GM23338 (cell line): ENCODE data around the gene LRP11. TPM values are rescaled to one million over a fixed set of nuclear protein-coding genes. Genes with fewer than 3 reads are reported as not detected.
A peak's percentile ranks its signal among the peaks of the same experiment; 100 is the strongest.

Source experiments
- ATAC-seq: fragments of 200-7000 bp; cut with Tn5 transposase; 3 replicates; pipeline ENCODE4 v1.9.1; 2020
- DNase-seq: peaks from one replicate; pipeline ENCODE4 v3.0.0-alpha.2; 2015; ENCODE audit warnings: low spot score
- H2AFZ ChIP-seq: fragments of 200-600 bp; sonication (generic); 2 replicates; pipeline ENCODE4 v1.8.0; 2016; ENCODE audit warnings: antibody characterized with exemption, mild to moderate bottlenecking, moderate library complexity
- H3F3A ChIP-seq: fragments of 200-600 bp; sonication (generic); replicated peaks from 2 replicates; pipeline ENCODE4 v1.8.0; 2017; ENCODE audit warnings: antibody characterized with exemption, mixed run types, low read depth
- H3K27ac ChIP-seq: fragments of 200-600 bp; sonication (generic); 2 replicates; pipeline ENCODE4 v1.6.1; 2016; ENCODE audit warnings: low read depth
- H3K27me3 ChIP-seq: fragments of 200-600 bp; sonication (generic); 2 replicates; pipeline ENCODE4 v1.8.0; 2016; ENCODE audit warnings: mild to moderate bottlenecking, mixed run types, moderate library complexity; ENCODE audit not compliant: insufficient read depth
- H3K36me3 ChIP-seq: fragments of 200-600 bp; sonication (generic); 2 replicates; pipeline ENCODE4 v1.8.0; 2016; ENCODE audit warnings: mild to moderate bottlenecking; ENCODE audit not compliant: insufficient read depth
- H3K4me1 ChIP-seq: fragments of 200-600 bp; sonication (generic); 2 replicates; pipeline ENCODE4 v1.8.0; 2016; ENCODE audit warnings: mild to moderate bottlenecking, moderate library complexity; ENCODE audit not compliant: insufficient read depth
- H3K4me2 ChIP-seq: fragments of 200-600 bp; sonication (generic); 2 replicates; pipeline ENCODE4 v1.7.1; 2017; ENCODE audit warnings: mixed run types
- H3K4me3 ChIP-seq: fragments of 200-600 bp; sonication (generic); 2 replicates; pipeline ENCODE4 v1.6.1; 2016; ENCODE audit warnings: mixed run types
- H3K79me2 ChIP-seq: fragments of 200-600 bp; sonication (generic); replicated peaks from 2 replicates; pipeline ENCODE4 v1.8.0; 2017; ENCODE audit warnings: mild to moderate bottlenecking; ENCODE audit not compliant: insufficient read depth
- H3K9me2 ChIP-seq: fragments of 200-600 bp; sonication (generic); 2 replicates; pipeline ENCODE4 v1.8.0; 2017; ENCODE audit not compliant: insufficient read depth
- H4K20me1 ChIP-seq: fragments of 200-600 bp; sonication (generic); replicated peaks from 2 replicates; pipeline ENCODE4 v1.8.0; 2017; ENCODE audit warnings: mild to moderate bottlenecking; ENCODE audit not compliant: insufficient read depth
- H3K27ac Mint-ChIP-seq: 2 replicates; pipeline ENCODE4 v1.8.0; 2020; ENCODE audit warnings: inconsistent platforms, mild to moderate bottlenecking, moderate library complexity, mixed read lengths
- H3K27me3 Mint-ChIP-seq: 3 replicates; pipeline ENCODE4 v1.8.0; 2022; ENCODE audit warnings: low read depth, mild to moderate bottlenecking, moderate library complexity, mixed read lengths, inconsistent platforms; ENCODE audit not compliant: insufficient read depth, poor library complexity
- H3K36me3 Mint-ChIP-seq: 3 replicates; pipeline ENCODE4 v1.8.0; 2021; ENCODE audit warnings: low read depth, mild to moderate bottlenecking, inconsistent platforms, moderate library complexity, mixed read lengths
- H3K4me1 Mint-ChIP-seq: 3 replicates; pipeline ENCODE4 v1.8.0; 2020; ENCODE audit warnings: mild to moderate bottlenecking, inconsistent platforms, mixed read lengths
- H3K4me3 Mint-ChIP-seq: 3 replicates; pipeline ENCODE4 v1.8.0; 2021; ENCODE audit warnings: moderate library complexity, mild to moderate bottlenecking, inconsistent platforms, mixed read lengths
- H3K9me3 Mint-ChIP-seq: 3 replicates; pipeline ENCODE4 v1.8.0; 2020; ENCODE audit warnings: moderate library complexity, mild to moderate bottlenecking, inconsistent platforms, mixed read lengths
- CREB1 ChIP-seq: fragments of 250-450 bp; sonication (Bioruptor Pico); IDR thresholded peaks from 2 replicates; pipeline ENCODE4 v1.5.0; 2020; ENCODE audit warnings: low read depth, mild to moderate bottlenecking, moderate library complexity
- ETS1 ChIP-seq: IDR thresholded peaks from 2 replicates; pipeline ENCODE4 v1.6.1; 2016; ENCODE audit warnings: antibody characterized with exemption
- EZH2 ChIP-seq: fragments of 200-600 bp; sonication (generic); IDR thresholded peaks from one replicate; pipeline ENCODE4 v1.8.0; 2017; ENCODE audit warnings: antibody characterized with exemption, mild to moderate bottlenecking, low read depth; ENCODE audit not compliant: unreplicated experiment
- EZH2phosphoT487 ChIP-seq: fragments of 200-600 bp; sonication (generic); IDR thresholded peaks from one replicate; pipeline ENCODE4 v1.8.1; 2018; ENCODE audit warnings: antibody characterized with exemption; ENCODE audit not compliant: unreplicated experiment
- JUNB ChIP-seq: IDR thresholded peaks from one replicate; pipeline ENCODE4 v1.6.1; 2016; ENCODE audit warnings: antibody characterized with exemption; ENCODE audit not compliant: unreplicated experiment
- NANOG ChIP-seq: IDR thresholded peaks from 2 replicates; pipeline ENCODE4 v1.6.1; 2016; ENCODE audit warnings: antibody characterized with exemption, borderline replicate concordance
- POLR2AphosphoS5 ChIP-seq: IDR thresholded peaks from 2 replicates; pipeline ENCODE4 v1.6.1; 2016; ENCODE audit warnings: antibody characterized with exemption, low read depth
- STAT1 ChIP-seq: IDR thresholded peaks from one replicate; pipeline ENCODE4 v1.6.1; 2016; ENCODE audit warnings: antibody characterized with exemption; ENCODE audit not compliant: unreplicated experiment
- ZNF114 ChIP-seq: fragments of 250-450 bp; sonication (Bioruptor Pico); IDR thresholded peaks from 2 replicates; pipeline ENCODE4 v1.5.0; 2020; ENCODE audit warnings: mild to moderate bottlenecking, moderate library complexity
- ZNF331 ChIP-seq: fragments of 250-450 bp; sonication (Bioruptor Pico); IDR thresholded peaks from 2 replicates; pipeline ENCODE4 v1.5.0; 2020; ENCODE audit warnings: low read depth, mild to moderate bottlenecking, moderate library complexity
- ZNF462 ChIP-seq: fragments of 250-450 bp; sonication (Bioruptor Pico); IDR thresholded peaks from 2 replicates; pipeline ENCODE4 v1.5.0; 2020; ENCODE audit warnings: mild to moderate bottlenecking, moderate library complexity
- polyA plus RNA-seq: library from polyadenylated mRNA; unstranded; fragments of >200 nt; fragmentation: Nextera tagmentation; extraction: Ambion mirVana; gene quantifications from 2 replicates; pipeline ENCODE4 v1.2.1, GENCODE V29; 2016
- total RNA-seq: library from RNA; depleted of rRNA; stranded (reverse); fragments of >200 nt; shearing (Covaris generic); gene quantifications from 2 replicates; pipeline ENCODE4 v1.2.3, GENCODE V29; 2014
- TF ChIP-seq, protein P1 (sequence below): IDR thresholded peaks from one replicate; pipeline ENCODE4 v1.6.1; 2018; ENCODE audit warnings: antibody characterized with exemption; ENCODE audit not compliant: unreplicated experiment
- TF ChIP-seq, protein P2 (sequence below), 2 experiments: fragments of 200-600 bp in 1 of 2; sonication (generic) in 1 of 2; conservative IDR thresholded peaks; 2 replicates each; pipeline versions ENCODE4 v1.5.1 to v1.6.1; 2016 to 2017; ENCODE audit warnings: antibody characterized with exemption in 2 of 2, low read depth in 2 of 2, mild to moderate bottlenecking in 2 of 2, moderate library complexity in 1 of 2

Gene LRP11
- total and polyA plus RNA-seq, 2 experiments from 2014 or later, result 10.8 to 37.1 TPM

- no peak overlapping the region for H3K4me2 ChIP-seq
- DNase-seq, result peak; percentile 86
- no peak overlapping the region for H3K4me3 ChIP-seq
- H3K9me2 ChIP-seq, result no peaks in the 10 kb centered on the region
- H3K79me2 ChIP-seq, result no peaks in the 10 kb centered on the region
- peak; percentile 100 for ATAC-seq
- H3K27ac Mint-ChIP-seq, result no peak overlapping the region
- H3K27ac ChIP-seq, result no peak overlapping the region
- no peaks in the 10 kb centered on the region for H3K27me3 ChIP-seq
- H3F3A ChIP-seq, result no peaks in the 10 kb centered on the region
- H3K9me3 Mint-ChIP-seq, result no peaks in the 10 kb centered on the region
- no peaks in the 10 kb centered on the region for H3K36me3 ChIP-seq
- no peak overlapping the region for H3K4me3 Mint-ChIP-seq
- no peak overlapping the region for H2AFZ ChIP-seq
- no peaks in the 10 kb centered on the region; the same call in 2 of the 3 replicates for H3K4me1 Mint-ChIP-seq
- no peaks in the 10 kb centered on the region for H3K4me1 ChIP-seq
- no peaks in the 10 kb centered on the region; the same call in 1 of the 3 replicates for H3K36me3 Mint-ChIP-seq
- H3K27me3 Mint-ChIP-seq, result peaks cover 8% of the 10 kb centered on the region
- no peaks in the 10 kb centered on the region; the same call in 1 of the 2 replicates for H4K20me1 ChIP-seq
- no peak for TF ChIP-seq ZNF331 (CRISPR knock-in tag)
- no peak for TF ChIP-seq EZH2phosphoT487
- no peak for TF ChIP-seq ETS1
- TF ChIP-seq JUNB, result no peak
- no peak for TF ChIP-seq POLR2AphosphoS5
- peak; percentile 99 for TF ChIP-seq ZNF462 (CRISPR knock-in tag)
- TF ChIP-seq ZNF114, result no peak
- TF ChIP-seq, protein P1, sequence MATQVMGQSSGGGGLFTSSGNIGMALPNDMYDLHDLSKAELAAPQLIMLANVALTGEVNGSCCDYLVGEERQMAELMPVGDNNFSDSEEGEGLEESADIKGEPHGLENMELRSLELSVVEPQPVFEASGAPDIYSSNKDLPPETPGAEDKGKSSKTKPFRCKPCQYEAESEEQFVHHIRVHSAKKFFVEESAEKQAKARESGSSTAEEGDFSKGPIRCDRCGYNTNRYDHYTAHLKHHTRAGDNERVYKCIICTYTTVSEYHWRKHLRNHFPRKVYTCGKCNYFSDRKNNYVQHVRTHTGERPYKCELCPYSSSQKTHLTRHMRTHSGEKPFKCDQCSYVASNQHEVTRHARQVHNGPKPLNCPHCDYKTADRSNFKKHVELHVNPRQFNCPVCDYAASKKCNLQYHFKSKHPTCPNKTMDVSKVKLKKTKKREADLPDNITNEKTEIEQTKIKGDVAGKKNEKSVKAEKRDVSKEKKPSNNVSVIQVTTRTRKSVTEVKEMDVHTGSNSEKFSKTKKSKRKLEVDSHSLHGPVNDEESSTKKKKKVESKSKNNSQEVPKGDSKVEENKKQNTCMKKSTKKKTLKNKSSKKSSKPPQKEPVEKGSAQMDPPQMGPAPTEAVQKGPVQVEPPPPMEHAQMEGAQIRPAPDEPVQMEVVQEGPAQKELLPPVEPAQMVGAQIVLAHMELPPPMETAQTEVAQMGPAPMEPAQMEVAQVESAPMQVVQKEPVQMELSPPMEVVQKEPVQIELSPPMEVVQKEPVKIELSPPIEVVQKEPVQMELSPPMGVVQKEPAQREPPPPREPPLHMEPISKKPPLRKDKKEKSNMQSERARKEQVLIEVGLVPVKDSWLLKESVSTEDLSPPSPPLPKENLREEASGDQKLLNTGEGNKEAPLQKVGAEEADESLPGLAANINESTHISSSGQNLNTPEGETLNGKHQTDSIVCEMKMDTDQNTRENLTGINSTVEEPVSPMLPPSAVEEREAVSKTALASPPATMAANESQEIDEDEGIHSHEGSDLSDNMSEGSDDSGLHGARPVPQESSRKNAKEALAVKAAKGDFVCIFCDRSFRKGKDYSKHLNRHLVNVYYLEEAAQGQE, result no peak
- TF ChIP-seq NANOG, result no peak
- TF ChIP-seq CREB1, result no peak
- no peak for TF ChIP-seq STAT1
- TF ChIP-seq, protein P2, sequence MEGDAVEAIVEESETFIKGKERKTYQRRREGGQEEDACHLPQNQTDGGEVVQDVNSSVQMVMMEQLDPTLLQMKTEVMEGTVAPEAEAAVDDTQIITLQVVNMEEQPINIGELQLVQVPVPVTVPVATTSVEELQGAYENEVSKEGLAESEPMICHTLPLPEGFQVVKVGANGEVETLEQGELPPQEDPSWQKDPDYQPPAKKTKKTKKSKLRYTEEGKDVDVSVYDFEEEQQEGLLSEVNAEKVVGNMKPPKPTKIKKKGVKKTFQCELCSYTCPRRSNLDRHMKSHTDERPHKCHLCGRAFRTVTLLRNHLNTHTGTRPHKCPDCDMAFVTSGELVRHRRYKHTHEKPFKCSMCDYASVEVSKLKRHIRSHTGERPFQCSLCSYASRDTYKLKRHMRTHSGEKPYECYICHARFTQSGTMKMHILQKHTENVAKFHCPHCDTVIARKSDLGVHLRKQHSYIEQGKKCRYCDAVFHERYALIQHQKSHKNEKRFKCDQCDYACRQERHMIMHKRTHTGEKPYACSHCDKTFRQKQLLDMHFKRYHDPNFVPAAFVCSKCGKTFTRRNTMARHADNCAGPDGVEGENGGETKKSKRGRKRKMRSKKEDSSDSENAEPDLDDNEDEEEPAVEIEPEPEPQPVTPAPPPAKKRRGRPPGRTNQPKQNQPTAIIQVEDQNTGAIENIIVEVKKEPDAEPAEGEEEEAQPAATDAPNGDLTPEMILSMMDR (conservative IDR thresholded peaks at IDR 0.05; ENCODE audit: low read depth in 2 of 2), result peak; percentile 72 to 91
- TF ChIP-seq EZH2, result no peak
Observed at GRCh38 chr6:149840345-149841075, 23.6 kb downstream of the LRP11 start.
